DMS153 treated with DMSO at 0.1 percent for 48 hours (cell line): Measurements from ENCODE around the gene EFR3B.
A peak's percentile ranks its signal among the peaks of the same experiment; 100 is the strongest.

ENCODE experiments used
- DNase-seq: peaks from one replicate; lab custom pipeline; 2025; ENCODE audit not compliant: unreplicated experiment; lab: John Stamatoyannopoulos, UW

EFR3B gene

DNA sequence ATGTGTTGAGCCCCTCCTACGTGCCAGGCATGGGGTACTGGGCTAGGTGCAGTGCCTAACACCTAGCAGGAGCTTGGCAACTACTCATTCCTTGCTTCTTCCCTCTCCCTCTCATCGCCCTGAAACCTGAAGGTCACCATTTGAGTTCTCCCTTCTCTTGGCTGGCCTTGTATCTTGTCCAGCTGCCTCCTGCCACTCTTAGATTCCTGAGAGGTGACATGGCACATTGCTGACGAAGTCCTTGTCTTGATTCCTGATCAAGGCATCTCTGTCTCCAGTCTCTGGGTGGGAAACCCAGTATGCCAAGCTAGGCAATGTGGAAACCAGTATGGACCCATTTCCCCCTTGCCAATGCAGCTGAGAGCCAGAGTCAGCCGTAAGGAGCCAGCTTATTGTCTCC is 9.0 kb upstream of the EFR3B start:
- DNase-seq: no peak

DNA sequence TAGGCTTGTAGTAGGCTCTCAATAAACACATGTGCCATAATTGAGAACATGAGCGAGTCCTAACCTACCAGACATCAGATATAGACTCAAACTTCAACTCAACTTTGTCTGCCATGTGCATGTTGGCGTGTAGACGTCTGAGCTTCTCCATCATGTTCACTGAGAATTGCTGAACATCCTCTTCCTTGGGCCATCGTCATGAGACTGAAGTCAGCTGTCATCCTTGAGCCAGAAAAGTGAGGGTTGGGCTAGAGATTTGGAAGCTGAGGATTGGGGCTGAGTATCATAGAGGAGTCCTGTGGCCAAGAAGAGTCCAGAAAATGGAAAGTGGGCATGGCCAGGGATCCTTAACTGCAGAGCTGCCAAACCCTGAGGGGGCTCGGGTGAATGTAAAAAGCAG is 7.8 kb upstream of the EFR3B start:
- no peak for DNase-seq

DNA sequence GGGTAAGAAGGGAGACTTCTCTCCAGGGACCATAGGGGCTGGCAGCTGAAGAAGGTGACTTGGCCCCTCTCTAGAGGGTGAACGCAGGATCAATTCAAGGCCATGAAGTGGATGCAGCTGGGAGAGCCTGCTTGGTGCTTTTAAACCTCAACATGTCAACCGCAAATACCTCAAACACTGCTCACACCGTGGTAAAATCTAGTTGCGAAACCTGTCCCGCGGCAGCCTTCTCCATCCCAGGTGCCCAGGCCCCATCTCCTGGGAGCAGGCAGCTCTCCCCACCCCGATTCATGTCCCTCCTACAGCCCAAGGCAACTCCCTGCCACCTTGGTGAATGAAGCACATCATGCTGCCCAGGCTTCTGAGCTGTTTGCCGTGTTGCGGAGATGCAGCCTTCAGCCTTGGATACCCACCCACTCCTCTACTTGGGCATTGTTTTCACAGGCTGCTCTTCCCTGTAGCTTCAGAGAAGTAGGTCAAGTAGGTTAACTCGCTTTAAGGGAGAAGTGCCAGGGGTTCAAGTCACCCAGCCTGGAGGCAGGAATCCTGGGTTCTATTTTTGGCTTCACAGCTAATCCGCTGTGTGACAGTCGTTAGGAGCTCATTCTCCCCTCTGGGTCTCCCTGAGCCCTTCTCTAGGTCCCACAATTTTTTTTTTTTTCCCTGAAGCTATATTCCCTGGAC is 6.2 kb upstream of the EFR3B start:
- DNase-seq: no peak

DNA sequence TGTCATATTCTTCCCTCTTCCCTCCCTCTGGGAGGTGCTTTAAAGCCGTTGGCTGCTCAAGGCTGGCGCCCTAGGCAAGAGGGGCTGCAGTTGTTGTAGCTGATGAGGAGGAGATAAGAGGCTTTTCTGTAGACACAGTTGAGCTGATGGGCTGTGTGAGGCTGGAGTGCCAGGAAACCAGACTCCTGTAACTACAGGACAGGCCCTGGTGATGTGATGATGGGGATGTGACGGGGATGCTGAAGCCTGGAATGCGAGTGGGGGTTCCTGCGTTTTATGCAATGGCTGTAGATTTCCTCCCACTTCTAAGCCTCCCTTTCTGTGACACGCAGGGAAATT is 5.7 kb upstream of the EFR3B start:
- no peak for DNase-seq

DNA sequence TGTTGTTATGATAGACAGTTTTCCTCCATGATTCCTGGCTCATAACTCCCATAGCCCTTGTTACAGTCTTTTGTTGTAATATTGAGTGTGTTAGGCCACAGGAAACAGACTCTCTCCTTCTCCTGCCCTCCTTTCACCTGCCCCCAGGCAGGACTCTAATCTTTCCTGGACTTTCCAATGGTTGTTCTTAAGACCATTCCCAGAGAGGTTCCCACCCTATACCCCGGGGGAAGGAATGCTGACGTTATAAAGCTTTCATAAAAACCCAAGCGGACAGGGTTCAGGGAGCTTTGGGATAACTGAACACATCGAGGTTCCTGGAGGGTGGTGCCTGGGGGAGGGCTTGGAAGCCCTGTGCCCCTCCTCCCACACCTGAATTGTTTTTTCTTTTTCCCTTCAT is 2.8 kb upstream of the EFR3B start:
- DNase-seq: no peak

DNA sequence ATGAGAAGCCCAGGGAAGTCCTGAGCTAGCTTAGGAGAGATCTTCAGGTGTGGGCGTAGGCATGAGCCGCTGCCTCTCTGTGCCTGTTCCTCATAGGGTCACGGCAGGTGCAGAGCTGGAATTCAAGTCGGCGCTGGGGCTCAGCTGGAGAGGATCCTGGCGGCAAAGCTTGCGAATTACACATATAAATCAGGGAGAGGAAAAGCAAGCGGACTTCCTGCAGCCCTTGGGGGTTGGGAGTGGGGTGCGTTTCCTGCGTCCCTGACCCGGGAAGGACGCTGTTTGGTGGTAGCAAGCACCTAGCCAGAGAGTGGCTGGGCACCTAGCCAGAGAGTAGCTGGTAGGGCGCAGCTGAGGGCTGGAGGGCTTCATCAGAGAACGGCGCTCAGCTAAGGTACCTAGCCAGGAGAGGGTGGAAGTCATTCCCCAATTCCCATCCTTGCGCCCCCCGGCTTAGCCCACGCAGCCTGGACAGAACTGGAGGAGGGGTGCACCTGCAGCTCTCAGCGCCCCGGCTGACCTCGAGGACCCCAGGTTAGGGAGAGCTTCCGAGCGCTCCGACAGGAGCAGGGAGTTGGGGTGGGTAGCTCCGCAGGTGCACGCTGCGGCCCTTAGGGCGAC is 459 bp upstream of the EFR3B start:
- peak; percentile 82 for DNase-seq

GRCh38 chr2:25042321-25043240 is 705 bp downstream of the EFR3B start:
- no peak for DNase-seq

- DNase-seq: no peak
Measured at GRCh38 chr2:25043241-25043867, 1.5 kb downstream of the EFR3B start.

GRCh38 chr2:25044011-25044410 is 2.1 kb downstream of the EFR3B start:
- no peak for DNase-seq

DNA sequence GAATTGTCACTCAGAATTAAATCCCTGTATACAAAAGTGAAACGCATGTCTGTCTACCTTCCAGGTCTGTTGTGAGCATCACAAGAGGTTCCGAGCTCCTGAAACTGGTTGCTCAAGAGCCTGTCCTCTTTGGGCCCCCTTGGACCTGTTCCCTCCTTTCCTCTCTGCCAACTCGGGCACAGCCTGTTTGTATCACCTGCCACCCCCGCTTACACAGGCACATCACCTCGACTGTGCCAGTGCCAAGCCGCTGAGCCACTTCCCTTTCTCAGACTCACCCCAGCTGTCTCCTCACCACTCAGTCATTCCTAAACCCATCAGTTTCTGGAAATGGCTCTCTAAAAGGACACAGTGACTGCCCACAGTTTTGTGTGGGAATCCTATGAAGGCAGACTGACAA is 3.1 kb downstream of the EFR3B start:
- no peak for DNase-seq

DNA sequence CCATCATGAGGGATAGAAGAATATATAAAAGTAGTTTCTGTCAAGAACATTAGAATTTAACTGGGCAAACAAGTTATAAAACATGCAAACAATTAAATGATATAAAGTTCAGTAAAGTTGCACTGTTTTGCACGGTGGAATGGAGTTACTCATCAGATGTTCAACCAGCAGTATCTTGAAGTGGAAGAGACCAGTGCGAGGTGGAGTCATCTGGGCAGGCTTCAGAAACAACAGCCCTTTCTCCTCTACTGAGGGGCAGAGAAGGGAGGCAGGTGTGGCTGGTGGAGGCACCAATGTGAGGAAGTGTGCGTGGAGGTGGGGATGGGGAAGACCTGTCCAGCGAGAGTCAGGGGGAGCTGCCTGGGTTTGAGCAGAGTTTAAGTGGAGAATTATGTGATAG is 7.5 kb downstream of the EFR3B start:
- DNase-seq: no peak

DNA sequence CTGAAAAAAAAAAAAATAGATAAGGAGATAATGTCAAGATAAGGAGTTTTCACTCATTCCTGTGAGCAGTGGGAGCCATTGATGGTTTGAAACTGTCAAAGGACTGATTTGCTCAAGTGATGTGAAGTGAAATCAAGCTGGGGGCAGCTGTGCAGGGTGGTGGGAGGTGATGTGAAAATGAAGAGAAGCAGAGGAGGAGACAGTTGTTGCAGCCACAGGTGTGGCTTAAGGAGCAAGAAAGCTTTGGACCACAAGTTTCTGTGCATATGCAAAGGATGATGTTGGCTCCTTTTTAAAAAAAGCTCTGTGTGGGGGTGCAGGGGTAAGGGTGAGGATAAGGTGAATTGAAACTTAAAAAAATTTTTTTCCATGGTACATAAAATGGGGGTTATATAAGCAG is 8.3 kb downstream of the EFR3B start:
- DNase-seq: no peak

DNA sequence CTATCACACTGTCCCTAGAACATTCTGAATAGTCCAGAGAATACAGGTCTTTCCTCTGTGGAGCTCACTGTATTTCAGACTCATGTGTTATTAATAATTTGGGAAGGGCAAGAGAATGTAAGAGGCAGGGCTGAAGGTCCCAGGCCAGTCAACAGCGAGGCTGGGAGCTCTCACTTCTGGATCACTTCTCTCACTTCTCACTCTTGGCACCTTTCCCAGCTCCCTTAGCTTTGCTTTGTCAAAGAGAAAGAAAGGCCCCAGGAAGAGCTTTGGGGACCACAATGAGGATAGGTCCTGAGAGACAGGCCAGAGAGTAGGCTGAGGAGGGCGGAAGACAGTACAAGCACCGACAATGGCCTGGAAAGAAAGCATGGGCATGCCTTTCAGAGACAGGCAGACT is 11.2 kb downstream of the EFR3B start:
- no peak for DNase-seq

GRCh38 chr2:25054720-25055119 is 12.8 kb downstream of the EFR3B start:
- DNase-seq: no peak

DNA sequence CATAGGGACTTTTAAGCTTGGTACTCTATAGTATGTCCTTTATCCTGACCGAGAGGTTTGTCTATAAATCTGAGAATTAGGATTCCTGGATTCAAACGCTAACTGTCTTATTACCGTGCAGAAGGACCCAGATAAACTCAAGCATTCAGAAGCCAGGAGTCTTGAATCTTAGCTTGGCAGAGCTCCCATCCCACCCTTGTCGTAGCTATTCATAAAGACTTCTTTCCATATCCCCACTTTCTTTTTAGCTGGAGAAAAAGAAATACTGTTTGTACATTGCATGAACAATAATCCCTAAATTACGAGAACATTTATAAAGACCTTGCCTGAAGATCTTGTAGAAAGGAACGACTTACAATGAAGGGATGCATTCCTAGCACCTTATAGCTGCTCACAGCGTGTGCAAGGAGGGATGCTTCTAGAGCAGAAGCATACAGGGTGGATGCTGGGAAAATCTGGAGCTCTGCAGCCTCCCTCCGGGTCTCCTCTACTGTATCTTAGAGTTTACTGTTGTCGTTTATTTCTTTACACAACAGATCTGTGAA is 13.6 kb downstream of the EFR3B start:
- no peak for DNase-seq

- no peak for DNase-seq
Measured at GRCh38 chr2:25056098-25056821, 14.4 kb downstream of the EFR3B start.

GRCh38 chr2:25062511-25062917 is 20.6 kb downstream of the EFR3B start:
- DNase-seq: no peak

DNA sequence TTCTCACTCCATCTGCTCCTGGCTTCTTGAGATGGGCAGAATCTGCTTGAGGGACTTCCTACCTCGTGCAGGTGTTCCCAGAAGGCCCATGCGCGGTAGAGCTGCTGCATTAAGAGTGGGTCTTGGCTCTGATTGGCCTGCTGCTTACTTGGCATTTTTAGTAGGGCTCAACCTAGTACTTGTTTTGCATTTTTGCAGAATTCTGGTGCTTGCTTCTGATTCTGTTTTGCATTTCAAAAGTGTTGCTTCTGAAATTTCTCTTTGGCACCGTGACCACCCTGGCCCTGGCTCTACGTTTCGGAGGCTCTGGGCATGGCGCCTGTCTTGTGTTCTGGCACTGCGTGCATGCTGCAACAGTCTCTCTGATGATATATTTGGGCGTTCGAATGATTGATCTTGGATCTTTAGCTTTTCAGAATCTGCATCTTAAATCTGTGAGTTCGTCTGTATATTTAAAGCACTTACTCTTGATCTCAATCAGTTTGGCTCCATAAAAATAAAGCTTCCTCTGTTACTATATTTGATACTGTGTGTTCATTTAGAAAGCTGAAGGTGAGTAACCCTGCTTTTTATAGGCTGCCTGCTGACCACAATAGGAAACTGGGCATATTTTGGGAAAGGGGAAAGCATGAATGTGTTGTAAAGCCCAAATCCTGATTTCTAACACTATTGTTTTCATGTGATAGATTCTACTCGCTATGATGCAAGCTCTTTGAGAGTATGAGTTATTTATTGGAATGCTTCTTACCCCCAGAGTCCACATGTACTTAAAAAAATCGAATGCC is 22.2 kb downstream of the EFR3B start:
- DNase-seq: no peak

- no peak for DNase-seq
Measured at GRCh38 chr2:25065768-25066167, 23.9 kb downstream of the EFR3B start.

- DNase-seq: no peak
Measured at GRCh38 chr2:25066455-25066854, 24.6 kb downstream of the EFR3B start.
